GM18520 (cell line): Measurements from ENCODE around the gene ADRM1.

Source experiments
- ATAC-seq: cut with Tn5 transposase; IDR thresholded peaks from one replicate; pipeline ENCODE4 v1.9.1; 2021; ENCODE audit not compliant: unreplicated experiment

Gene ADRM1

DNA sequence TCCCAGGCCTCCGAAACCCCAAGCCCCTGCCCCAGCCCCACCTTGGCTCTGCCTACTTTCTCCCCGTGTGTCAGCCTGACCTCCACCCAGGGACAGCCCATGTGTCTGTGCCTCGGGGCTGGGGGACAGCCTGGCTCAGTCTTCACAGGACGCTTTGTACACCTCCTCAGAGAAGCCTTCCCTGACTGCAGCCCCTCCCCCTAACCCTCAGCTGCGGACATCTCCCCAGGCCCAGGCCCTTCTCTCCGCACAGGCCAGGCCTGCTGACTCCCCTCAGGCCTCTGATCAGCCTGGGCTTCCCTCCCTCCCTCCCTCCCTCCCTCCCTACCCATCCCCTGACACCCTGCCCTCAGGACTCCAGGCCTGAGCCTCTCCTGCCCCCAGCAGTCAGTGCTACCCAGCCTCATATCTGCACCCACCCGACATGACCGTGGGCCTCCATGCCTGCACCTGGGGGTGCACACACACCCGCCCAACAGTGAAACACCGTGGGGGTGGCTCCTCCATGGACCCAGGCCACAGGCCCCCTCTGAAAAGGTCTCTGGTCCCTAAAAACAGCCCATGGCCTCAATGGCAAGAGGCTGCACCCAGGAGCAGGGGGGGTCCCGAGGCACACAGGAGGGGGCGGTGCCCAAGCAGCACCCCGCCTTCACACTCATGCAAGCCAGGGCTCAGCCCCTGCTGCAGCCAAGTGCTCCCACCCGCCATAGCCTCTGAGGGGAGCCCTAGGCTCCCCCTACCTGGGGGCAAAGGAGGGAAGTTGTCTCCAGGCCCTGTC lies 51.4 kb downstream of the ADRM1 start:
- ATAC-seq = no peak

DNA sequence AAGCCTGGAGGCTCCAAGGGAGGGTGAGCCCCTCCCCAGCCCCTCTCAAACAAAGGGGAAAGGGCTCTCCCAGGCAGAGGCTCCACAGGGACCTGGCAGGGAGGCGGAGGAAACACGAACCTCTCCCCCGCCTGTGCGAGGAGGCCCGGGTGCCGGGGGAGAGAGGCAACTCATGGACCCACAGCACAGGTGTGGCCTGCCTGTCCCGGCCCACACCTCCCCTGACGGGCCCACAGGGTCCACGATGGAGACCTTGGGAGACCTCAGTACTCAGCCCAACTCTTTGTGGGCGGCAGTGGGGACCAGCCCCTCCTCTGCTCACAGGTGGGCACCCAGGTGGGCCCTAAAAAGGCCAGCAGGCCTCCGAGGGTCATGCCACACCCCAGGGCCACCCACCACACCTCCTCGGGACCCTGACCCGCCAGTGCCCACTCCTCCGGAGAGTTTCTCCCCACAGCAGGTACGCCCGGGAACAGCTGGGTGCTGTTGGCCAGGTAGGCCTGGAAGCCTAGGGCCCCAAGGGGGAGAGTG lies 52.1 kb downstream of the ADRM1 start:
- ATAC-seq = no peak

DNA sequence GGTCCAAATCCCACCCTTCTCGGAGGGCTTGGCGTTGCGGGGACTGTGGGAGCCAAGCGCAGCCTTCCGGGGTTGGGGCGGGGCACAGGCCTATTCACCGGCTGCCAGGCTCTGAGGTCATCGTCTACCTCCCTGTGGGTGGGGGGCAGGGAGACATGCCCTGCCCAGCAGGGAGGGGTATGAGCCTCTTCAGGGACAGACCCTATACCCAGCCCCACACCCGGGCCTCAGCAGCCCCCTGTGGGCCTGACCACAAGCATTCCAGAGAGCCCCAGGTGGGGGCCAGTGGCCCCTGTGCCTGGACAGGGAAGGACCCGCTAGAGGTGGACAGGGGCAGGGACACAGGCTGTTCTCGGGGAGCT lies 52.7 kb downstream of the ADRM1 start:
- ATAC-seq = no peak

DNA sequence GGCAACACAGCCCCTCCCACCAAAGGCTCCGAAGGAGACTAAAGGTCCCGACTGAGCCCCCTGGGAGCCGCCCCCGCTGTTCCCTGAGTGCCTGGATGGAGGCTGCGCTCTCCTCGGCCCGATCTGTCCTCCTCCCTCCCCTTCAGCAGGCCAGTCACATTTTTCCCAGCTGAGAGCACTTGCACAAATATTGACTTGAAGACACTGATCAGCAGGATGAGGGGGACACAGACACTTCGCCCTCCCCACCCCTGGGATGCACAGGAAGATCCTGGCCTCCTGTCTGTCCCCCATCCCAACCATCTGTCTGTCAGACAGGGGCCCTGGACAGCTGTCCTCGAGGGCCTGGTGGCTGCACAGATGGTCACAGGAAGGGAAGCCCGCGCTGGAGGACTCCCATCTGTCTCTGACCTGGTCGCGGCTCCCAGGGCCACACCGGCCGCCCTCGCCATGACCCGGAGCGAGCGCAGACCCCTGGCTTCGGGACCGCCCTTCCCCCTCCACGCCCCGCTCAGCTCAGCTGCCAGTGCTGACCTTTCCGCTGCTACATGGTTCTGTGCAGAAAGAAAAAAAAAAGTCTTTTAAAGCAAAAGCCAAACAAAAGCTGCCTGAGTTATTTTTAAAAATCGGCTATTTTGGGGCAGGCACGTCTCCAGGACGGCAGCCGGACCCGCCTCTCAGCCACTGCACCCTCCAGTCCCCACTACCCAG lies 53.2 kb downstream of the ADRM1 start:
- ATAC-seq = no peak

DNA sequence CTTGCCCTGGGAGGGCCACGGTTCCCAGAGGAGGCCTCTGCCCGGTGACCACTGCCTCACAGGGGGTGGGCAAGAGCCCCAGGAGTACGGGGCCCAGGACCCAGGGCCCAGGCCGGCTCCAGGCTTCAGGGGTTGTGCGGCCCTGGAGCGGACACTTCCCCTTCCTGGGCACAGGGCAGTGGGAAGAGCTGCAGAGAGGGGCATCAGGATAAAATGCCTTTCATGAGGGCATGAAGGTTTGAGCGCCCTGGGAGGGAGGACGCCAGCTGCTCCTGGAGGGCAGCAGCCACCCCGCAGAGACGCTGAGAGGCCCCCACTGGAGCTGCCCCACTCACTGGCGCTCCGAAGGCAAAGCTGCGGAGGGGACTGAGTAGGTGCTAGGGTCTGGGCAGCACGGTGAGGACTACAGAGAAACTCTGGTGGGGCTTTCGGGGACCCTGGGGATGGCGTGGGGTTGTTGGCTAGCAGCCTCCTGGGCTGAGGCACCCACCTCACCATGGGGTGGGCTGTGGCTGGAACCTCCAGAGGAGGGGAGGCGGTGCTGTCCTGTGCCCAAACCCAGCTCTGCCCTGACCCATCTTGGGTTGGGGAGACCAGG lies 53.9 kb downstream of the ADRM1 start:
- ATAC-seq = no peak

DNA sequence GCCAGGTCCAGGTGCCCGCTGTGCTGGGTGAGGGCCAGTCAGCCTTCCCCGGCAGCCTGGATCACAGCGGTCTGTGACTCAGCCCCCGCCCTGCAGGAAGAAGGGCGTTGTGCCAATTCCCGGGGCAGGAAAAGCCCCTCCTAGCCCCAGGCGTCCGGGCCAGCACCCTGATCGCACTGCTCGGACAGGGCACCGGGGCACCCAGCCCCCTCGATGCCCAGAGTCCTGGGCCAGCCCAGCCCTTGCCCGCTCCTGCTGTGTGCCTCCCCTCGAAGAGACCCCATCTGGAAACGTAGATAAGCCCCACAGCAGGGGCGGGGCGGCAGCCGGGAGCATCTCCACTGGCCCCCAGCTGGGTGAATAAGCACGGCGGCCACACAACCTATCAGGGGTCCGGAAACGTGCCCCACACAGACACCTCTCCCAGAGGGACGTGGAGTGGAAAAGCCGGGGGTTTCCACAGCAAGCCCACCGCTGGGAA lies 54.4 kb downstream of the ADRM1 start:
- ATAC-seq = no peak

DNA sequence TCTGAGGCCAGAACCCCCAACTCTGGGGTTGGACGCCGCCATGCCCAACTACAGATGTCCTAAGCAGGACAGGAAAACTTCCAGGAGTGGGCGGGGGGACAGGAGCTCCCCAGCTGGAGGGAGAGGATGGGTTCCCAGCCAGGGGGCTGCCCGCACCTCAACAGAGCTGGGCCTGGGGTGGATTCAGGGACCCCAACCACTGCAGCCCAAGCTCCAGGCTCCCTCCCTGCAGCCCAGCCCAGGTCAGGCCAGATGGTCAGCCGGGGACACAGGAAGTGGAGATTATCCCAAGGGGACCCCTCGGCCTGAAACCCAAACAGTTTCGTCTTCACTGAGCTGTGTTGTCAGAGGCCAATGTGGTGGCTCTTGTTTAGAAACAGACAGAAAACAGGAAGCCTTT lies 54.9 kb downstream of the ADRM1 start:
- ATAC-seq = no peak
